GM19452 (cell line): ENCODE results near the gene DGCR2.
"Not testable (repeated sequence)": the region's sequence is repeated elsewhere in the genome, so short reads cannot be mapped to it uniquely, and the experiment has no call there.

Experiments
- ATAC-seq: cut with Tn5 transposase; IDR thresholded peaks from one replicate; pipeline ENCODE4 v1.9.1; 2021; ENCODE audit not compliant: unreplicated experiment

Gene DGCR2

GRCh38 chr22:19032898-19033567, 89.2 kb downstream of the DGCR2 start:
- ATAC-seq = not testable (repeated sequence)

- ATAC-seq = not testable (repeated sequence)
Measured at GRCh38 chr22:19032156-19032785, 89.9 kb downstream of the DGCR2 start.

GRCh38 chr22:19030889-19031252, 91.3 kb downstream of the DGCR2 start:
- not testable (repeated sequence) for ATAC-seq

- not testable (repeated sequence) for ATAC-seq
Measured at GRCh38 chr22:19030226-19030888, 91.9 kb downstream of the DGCR2 start.

- ATAC-seq = not testable (repeated sequence)
Measured at GRCh38 chr22:19029113-19030103, 92.8 kb downstream of the DGCR2 start.

GRCh38 chr22:19028060-19028455, 94.2 kb downstream of the DGCR2 start:
- not testable (repeated sequence) for ATAC-seq

- not testable (repeated sequence) for ATAC-seq
Measured at GRCh38 chr22:19027371-19028059, 94.7 kb downstream of the DGCR2 start.

GRCh38 chr22:19026080-19026479, 96.1 kb downstream of the DGCR2 start:
- not testable (repeated sequence) for ATAC-seq

- ATAC-seq = not testable (repeated sequence)
Measured at GRCh38 chr22:19024956-19025489, 97.2 kb downstream of the DGCR2 start.

GRCh38 chr22:19023931-19024330, 98.3 kb downstream of the DGCR2 start:
- not testable (repeated sequence) for ATAC-seq

- ATAC-seq = no peak
Measured at GRCh38 chr22:19022755-19023154, 99.5 kb downstream of the DGCR2 start.

- no peak for ATAC-seq
Measured at GRCh38 chr22:19019679-19020032, 102.6 kb downstream of the DGCR2 start.

GRCh38 chr22:19019029-19019678, 103.1 kb downstream of the DGCR2 start:
- no peak for ATAC-seq

GRCh38 chr22:19018256-19018655, 104.0 kb downstream of the DGCR2 start:
- no peak for ATAC-seq

- ATAC-seq = no peak
Measured at GRCh38 chr22:19016081-19016766, 106.0 kb downstream of the DGCR2 start.

- no peak for ATAC-seq
Measured at GRCh38 chr22:19014886-19015285, 107.3 kb downstream of the DGCR2 start.

GRCh38 chr22:19013881-19014598, 108.2 kb downstream of the DGCR2 start:
- ATAC-seq = not testable (repeated sequence)

- not testable (repeated sequence) for ATAC-seq
Measured at GRCh38 chr22:19013411-19013810, 108.8 kb downstream of the DGCR2 start.
